ENCODE data around the gene IGF2. TPM values are rescaled to one million over a fixed set of nuclear protein-coding genes. Genes with fewer than 3 reads are reported as not detected.

Gene IGF2
- total and polyA plus RNA-seq, 9 donors = 21.7 to 412 (median 135) TPM

DNA sequence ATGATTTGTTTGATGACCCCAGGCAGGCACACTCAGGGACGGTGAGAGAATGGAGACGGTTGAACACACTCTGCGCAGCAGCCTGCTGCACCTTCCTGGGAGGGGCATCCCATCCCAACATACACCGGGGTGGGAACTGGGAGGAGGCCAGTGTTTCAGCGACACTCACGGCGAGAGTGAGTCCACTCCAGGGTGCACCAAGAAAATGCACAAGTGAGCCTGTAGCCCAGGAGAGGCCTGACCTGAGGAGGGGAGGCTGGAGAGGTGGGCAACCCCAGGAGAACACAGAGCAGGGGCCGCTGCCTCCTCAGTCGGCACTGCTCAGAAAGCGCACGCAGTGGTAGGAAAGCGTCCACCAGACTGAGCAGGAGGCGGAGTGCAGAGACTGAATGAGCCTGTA lies 54.5 kb downstream of the IGF2 start:
- Histone ChIP-seq H3K4me3 (no peak overlapping the region), H3K27ac (no peak overlapping the region), H3K9me3 (no peaks in the 10 kb centered on the region), H3K27me3 (no peaks in the 10 kb centered on the region), H3K4me1 (ENCODE audit: insufficient read depth) (no peaks in the 10 kb centered on the region), H3K36me3 (no peaks in the 10 kb centered on the region)
- DNase-seq = no peak
- TF ChIP-seq, protein P1, sequence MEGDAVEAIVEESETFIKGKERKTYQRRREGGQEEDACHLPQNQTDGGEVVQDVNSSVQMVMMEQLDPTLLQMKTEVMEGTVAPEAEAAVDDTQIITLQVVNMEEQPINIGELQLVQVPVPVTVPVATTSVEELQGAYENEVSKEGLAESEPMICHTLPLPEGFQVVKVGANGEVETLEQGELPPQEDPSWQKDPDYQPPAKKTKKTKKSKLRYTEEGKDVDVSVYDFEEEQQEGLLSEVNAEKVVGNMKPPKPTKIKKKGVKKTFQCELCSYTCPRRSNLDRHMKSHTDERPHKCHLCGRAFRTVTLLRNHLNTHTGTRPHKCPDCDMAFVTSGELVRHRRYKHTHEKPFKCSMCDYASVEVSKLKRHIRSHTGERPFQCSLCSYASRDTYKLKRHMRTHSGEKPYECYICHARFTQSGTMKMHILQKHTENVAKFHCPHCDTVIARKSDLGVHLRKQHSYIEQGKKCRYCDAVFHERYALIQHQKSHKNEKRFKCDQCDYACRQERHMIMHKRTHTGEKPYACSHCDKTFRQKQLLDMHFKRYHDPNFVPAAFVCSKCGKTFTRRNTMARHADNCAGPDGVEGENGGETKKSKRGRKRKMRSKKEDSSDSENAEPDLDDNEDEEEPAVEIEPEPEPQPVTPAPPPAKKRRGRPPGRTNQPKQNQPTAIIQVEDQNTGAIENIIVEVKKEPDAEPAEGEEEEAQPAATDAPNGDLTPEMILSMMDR (IDR thresholded peaks at IDR 0.05) = no peak
- TF ChIP-seq EP300 (IDR thresholded peaks at IDR 0.05) = no peak
- TF ChIP-seq POLR2A (IDR thresholded peaks at IDR 0.05) = no peak
- WGBS, 3 donors = 94 to 97% (median 96%) methylated on average over 13 of the region's 13 CpGs
- intact Hi-C loops (cut with DNase I) = no loop called here

MicroRNAs within 50 kb of the gene (microRNA counts, 767-probe panel; counts per million panel counts)
- microRNA hsa-miR-483-3p (2,572 counts per million, percentile 84 among the panel's probes with 10 or more counts), microRNA hsa-miR-483-5p (530 counts per million, percentile 78 among the panel's probes with 10 or more counts)

Small RNAs within 50 kb of the gene (microRNA-seq; reads per million reads assigned to microRNA genes)
- gene MIR4686 = 0 to 0.18 (median 0) reads per million in 3 donors
- 43.0 to 163 (median 54.3) reads per million in 3 donors for gene MIR483

Small RNAs within 50 kb of the gene (small RNA-seq; reads per million reads assigned to genes)
- gene MIR4686 (not detected), gene MIR483 (not detected)

Other genes with a start within 250 kb of the IGF2 start
- gene PRR33, start 247.5 kb downstream of the IGF2 start, total RNA-seq = not detected
- gene PRR33, start 247.5 kb downstream of the IGF2 start, polyA plus RNA-seq = under 1 TPM in 1 of 2 donors, not detected in 1; 0.01 TPM
- 1 to 10 TPM in 4 of 7 donors, not detected in 3; 1.4 to 5.7 (median 2.0) TPM for gene TNNT3, start 219.7 kb downstream of the IGF2 start, total RNA-seq
- 1 to 10 TPM in 1 of 2 donors, under 1 TPM in 1; 0.22 to 9.0 TPM for gene TNNT3, start 219.7 kb downstream of the IGF2 start, polyA plus RNA-seq
- 100 to 1,000 TPM in 2 of 7 donors, 10 to 100 TPM in 5; 33.2 to 145 (median 86.7) TPM for gene MRPL23, start 192.1 kb downstream of the IGF2 start, total RNA-seq
- gene MRPL23, start 192.1 kb downstream of the IGF2 start, polyA plus RNA-seq = 100 to 1,000 TPM in 1 of 2 donors, 10 to 100 TPM in 1; 21.7 to 106 TPM
- 1,000 to 10,000 TPM in 3 of 7 donors, 100 to 1,000 TPM in 4; 113 to 2,888 (median 765) TPM for gene H19, start 141.5 kb downstream of the IGF2 start, total RNA-seq
- 100 to 1,000 TPM; 315 to 601 TPM for gene H19, start 141.5 kb downstream of the IGF2 start, polyA plus RNA-seq
- gene INS, start 21.8 kb upstream of the IGF2 start, total RNA-seq = 1 to 10 TPM in 1 of 7 donors, under 1 TPM in 1, not detected in 5; 0.89 to 1.4 TPM
- gene INS, start 21.8 kb upstream of the IGF2 start, polyA plus RNA-seq = not detected
- gene TH, start 32.4 kb upstream of the IGF2 start, total RNA-seq = 1 to 10 TPM in 3 of 7 donors, under 1 TPM in 3, not detected in 1; 0.12 to 4.1 (median 0.99) TPM
- under 1 TPM in 1 of 2 donors, not detected in 1; 0.54 TPM for gene TH, start 32.4 kb upstream of the IGF2 start, polyA plus RNA-seq
- gene ASCL2, start 131.2 kb upstream of the IGF2 start, total RNA-seq = 1 to 10 TPM in 1 of 7 donors, under 1 TPM in 6; 0.18 to 1.3 (median 0.25) TPM
- gene ASCL2, start 131.2 kb upstream of the IGF2 start, polyA plus RNA-seq = under 1 TPM; 0.10 to 0.12 TPM
- gene C11orf21, start 162.5 kb upstream of the IGF2 start, total RNA-seq = under 1 TPM in 5 of 7 donors, not detected in 2; 0.12 to 0.75 (median 0.31) TPM
- gene C11orf21, start 162.5 kb upstream of the IGF2 start, polyA plus RNA-seq = under 1 TPM; 0.35 to 0.65 TPM
- gene TSPAN32, start 162.6 kb upstream of the IGF2 start, total RNA-seq = 1 to 10 TPM in 3 of 7 donors, under 1 TPM in 3, not detected in 1; 0.63 to 3.9 (median 1.3) TPM
- gene TSPAN32, start 162.6 kb upstream of the IGF2 start, polyA plus RNA-seq = 1 to 10 TPM in 1 of 2 donors, not detected in 1; 1.3 TPM
- 100 to 1,000 TPM; 206 to 723 (median 541) TPM for gene CD81, start 237.9 kb upstream of the IGF2 start, total RNA-seq
- gene CD81, start 237.9 kb upstream of the IGF2 start, polyA plus RNA-seq = 100 to 1,000 TPM; 365 to 661 TPM